ENCODE results near the gene SPN.
"Not testable (repeated sequence)": the region's sequence is repeated elsewhere in the genome, so short reads cannot be mapped to it uniquely, and the experiment has no call there.

SPN gene, protein sequence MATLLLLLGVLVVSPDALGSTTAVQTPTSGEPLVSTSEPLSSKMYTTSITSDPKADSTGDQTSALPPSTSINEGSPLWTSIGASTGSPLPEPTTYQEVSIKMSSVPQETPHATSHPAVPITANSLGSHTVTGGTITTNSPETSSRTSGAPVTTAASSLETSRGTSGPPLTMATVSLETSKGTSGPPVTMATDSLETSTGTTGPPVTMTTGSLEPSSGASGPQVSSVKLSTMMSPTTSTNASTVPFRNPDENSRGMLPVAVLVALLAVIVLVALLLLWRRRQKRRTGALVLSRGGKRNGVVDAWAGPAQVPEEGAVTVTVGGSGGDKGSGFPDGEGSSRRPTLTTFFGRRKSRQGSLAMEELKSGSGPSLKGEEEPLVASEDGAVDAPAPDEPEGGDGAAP

DNA sequence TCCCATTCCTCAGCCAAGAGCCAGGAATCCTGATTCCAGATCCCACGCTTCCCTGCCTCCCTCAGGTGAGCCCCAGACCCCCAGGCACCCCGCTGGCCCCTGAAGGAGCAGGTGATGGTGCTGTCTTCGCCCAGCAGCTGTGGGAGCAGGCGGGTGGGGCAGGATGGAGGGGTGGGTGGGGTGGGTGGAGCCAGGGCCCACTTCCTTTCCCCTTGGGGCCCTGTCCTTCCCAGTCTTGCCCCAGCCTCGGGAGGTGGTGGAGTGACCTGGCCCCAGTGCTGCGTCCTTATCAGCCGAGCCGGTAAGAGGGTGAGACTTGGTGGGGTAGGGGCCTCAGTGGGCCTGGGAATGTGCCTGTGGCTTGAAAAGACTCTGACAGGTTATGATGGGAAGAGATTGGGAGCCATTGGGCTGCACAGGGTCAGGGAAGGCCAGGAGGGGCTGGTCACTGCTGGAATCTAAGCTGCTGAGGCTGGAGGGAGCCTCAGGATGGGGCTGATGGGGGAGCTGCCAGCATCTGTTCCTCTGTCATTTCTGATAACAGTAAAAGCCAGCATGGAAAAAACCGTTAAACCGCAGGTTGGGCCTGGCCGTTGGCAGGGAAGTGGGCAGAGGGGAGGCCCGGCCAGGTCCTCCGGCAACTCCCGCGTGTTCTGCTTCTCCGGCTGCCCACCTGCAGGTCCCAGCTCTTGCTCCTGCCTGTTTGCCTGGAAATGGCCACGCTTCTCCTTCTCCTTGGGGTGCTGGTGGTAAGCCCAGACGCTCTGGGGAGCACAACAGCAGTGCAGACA, at the start of gene SPN:
Gene SPN (plus strand): TSS at position 232 of the 791 bp plus-strand sequence. CDS start 482 bp downstream, at position 714.
- no peak for DNase-seq (ENCODE audit: low read depth)

DNA sequence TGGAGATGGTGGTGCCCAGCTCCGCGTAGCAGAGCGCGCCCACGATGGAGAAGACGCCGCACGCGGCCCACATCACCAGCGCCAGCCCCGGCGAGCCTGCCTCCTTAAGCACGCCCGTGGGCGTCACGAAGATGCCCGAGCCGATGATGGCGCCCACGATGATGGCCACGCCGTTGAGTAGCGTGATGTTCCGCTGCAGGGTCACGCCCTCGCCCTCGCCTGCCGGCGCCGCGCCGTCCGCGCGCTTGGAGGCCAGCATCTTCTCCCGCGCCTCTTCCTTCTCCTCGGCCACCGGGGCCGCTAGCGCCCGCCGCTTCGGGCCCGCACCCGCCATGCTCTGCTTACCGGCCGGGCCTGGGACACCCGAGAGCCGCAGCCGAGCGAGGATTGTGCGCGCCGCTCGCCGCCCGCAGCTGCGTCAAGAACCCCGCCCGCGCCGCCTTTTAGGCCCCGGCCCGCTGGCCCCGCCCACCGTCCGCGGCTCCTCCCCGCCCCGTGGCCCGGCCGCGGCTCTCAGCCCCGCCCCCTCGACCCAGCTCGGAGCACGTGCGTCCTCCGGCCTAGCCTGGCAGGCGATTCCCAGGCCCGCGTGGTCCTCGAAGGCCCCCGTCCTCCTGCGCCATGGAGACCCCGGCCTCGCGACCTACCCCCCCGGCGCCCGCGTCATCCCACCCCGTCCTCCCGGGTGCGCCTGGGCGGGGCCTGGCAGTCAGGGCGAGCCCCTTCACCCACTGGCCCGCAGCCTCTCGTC, 49.6 kb upstream of the SPN start:
- peak; percentile 46 for DNase-seq (ENCODE audit: low read depth)

DNA sequence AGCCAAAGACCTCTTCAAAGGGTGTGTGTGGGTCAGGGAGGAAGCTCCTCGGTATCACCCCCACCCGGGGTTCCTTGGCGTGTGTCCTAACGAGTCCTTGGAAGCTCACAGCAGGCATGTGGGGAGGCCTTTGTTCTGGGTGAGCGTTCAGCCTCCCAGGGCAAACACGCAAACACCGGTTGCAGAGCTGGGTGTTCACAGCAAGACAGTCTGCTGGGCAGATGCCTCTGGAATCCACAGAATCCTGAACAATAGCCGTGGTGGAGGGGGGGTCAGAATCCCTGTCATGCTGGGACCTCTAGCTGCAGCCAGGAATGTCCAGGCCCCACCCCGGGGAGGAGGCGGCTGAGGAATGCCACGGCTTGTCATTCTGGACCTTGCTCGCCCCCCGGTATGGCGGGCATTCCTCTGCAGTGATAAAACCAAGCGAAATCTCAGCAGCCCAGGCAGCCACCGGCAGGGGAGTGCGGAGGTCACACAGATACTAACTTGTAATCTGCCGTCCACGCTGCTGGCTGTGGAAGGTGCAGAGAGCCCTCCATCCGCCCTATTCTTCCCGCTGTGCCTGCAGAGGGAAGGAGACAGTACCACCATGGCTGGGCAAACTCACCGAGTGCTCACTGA, 48.2 kb upstream of the SPN start:
- DNase-seq (ENCODE audit: low read depth): peak; percentile 77

DNA sequence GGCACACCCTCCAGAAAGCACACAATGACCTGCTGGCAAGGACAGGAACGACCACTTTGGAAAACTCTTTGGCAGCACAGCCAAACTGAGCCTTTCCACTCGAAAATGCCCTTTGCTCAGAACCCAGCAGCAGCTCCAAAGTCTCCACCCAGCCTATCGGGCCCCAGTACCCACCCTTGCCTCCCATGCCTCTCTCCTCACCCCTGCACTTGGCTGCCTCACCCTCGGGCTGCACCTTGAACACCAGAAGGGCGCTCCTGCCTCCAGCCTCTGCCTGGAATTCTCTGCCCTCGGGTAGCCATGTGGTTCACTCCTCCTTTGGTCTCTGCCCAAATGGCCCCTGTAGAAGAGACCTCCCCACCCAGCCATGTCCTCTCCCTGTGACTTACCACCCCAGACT, 46.9 kb upstream of the SPN start:
- not testable (repeated sequence) for DNase-seq (ENCODE audit: low read depth)

DNA sequence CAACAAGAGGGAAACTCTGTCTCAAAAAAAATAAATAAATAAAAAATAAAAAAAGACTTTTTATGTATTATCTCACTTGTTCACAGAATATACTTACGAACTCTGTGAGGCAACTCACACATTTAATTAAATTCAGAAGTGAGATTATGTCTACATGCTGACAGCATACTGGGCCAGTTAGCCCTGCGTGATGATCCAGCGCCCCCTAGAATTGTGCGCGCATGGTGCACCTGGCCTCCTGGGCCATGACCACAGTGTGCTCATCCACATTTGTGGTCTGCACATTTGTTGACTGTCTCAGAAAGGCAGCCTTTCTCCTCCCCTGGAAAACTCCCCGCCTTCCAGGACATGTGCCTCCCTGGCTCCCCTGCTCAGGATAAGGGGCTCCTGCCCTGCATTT, 42.5 kb upstream of the SPN start:
- DNase-seq (ENCODE audit: low read depth): not testable (repeated sequence)

DNA sequence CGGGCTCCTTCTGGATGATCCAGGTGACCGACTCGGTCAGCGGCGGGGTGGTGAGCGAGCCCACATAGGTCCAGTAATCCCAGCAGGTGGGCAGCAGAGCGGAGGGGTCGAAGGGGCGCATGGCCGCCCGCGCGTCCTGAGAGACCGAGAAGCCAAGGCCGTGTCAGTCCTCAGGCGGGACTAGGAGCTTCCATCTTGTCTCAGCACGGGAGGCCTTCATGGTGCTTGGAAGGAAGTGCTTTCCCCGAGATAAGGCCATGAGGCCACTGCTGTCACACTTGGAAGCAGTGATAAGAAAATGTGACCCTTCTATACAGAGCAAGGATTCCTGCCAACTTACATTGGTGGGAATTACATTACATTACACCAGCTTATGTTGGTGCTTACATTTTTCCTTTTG, 40.3 kb upstream of the SPN start:
- not testable (repeated sequence) for DNase-seq (ENCODE audit: low read depth)

DNA sequence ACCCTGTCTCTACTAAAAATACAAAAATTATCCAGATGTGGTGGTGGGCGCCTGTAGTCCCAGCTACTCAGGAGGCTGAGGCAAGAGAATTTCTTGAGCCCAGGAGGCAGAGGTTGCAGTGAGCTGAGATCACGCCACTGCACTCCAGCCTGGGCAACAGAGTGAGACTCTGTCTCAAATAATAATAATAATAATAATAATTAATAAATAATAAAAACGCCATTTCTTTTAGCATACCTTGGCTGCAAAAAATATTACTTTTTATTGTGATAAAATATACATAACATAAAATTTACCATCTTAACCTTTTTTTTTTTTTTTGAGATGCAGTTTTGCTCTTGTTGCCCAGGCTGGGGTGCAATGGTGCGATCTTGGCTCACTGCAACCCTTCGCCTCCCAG, 39.8 kb upstream of the SPN start:
- not testable (repeated sequence) for DNase-seq (ENCODE audit: low read depth)

DNA sequence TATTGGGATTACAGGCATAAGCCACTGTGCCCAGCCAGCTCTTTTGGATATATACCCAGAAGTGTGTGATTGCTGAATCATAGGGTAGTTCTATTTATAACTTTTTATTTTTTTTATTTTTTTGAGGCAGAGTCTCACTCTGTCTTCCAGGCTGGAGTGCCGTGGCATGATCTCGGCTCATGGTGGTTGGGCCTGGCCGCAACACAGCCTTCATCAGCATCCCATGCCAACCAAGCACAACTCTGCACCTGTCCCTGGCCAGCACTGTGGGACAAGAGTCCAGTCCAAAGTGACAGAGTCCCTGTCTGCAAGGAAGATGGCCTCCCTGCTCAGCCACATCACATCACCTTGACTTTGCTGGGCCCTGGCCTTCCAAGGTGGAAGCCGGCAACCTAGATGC, 37.9 kb upstream of the SPN start:
- not testable (repeated sequence) for DNase-seq (ENCODE audit: low read depth)

DNA sequence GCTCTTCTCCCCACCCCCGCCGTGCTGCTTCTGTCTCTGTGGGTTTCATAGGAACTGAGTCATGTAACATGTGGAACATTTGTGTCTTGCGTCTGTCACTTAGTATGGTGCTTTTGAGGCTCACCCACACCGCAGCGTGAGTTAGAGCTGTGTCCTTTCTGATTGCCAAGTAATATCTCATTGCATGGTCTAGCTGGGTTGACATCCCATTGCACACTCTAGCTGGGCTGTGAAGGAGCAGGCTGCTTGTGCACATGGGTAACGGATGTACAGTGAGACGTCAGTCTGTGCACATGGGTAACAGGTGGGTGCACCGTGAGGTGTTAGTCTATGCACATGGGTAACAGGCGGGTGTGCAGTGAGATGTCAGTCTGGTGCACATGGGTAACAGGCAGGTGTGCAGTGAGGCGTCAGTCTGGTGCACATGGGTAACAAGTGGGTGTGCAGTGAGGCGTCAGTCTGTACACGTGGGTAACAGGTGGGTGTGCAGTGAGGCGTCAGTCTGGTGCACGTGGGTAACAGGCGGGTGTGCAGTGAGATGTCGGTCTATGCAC, 36.2 kb upstream of the SPN start:
- not testable (repeated sequence) for DNase-seq (ENCODE audit: low read depth)

DNA sequence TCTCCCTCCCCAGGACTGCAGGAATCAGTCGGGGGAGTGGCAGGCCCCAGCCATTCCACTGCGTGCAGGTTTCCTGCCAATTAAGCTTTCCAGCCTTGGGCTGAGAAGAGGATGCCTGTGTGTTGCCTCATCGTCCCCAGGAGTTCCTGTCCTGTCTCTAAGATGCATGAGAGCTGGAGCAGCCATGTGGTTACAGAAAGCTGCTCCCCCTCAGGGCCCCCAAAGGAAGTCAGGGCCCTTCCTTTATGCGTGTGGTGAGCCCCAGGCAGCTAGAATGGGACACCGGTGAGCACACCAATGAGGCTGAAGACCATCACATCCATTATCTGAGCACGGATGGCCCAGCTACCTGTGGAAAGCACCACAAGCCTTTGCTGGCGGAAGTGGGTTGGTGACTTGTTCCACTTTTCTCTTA, 35.4 kb upstream of the SPN start:
- DNase-seq (ENCODE audit: low read depth): not testable (repeated sequence)

DNA sequence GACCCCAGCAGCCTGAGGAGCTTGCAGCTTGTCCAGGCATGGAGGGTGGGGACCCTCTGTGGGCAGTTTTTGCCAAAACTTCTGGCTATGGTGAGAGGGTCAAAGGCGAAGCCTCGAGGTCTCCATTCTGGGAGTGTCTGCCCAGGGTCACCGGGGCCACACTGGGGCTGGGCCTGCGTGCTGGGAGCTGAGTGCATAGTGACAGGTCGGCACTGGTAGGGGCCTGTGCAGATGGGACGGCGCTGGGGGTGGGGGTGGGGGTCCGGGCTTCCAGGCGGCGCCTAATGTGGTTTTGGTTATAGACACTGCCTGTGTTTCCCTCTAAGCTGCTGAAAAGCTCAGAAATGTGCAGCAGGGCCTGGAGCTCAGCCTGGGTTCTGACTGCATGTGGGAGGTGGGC, 34.3 kb upstream of the SPN start:
- not testable (repeated sequence) for DNase-seq (ENCODE audit: low read depth)

DNA sequence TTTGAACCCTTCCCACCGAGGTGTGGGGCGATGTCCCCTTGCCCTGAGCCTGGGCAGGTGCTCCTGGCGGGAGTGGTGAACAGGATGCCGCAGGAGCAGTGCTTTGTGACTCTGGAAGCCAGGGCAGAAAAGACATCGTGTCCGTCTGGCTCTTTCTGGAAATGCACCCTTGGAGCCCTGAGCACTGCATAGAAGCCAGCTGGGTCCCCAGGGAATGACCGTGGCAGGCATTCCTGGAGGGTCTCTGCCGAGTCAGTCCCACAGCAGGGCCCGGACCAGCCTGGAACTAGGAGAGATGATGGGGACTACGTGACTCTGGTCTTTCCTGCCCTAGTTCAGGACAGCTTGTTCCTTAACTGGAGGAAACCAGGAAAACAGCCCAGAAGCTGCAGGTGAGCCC, 33.7 kb upstream of the SPN start:
- DNase-seq (ENCODE audit: low read depth): not testable (repeated sequence)

DNA sequence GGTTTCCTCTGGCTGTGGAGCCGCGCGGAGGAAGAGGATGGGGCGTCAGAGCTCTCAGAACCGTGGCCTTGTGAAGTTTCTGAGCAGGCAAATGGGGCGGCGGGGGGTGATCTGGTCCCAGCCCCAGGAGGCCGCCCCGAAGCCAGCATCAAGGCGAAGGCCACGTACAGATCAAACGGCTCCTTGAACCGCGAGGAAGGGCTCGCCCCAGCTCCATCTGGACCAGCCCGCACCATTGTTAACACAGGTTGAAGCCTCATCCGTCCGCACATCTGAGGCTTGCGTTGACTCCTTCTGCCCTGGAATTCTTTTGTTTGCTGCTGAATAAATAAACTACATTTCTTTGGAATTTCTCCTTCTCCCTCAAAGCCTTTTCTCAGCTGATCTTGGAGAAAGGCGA, 31.4 kb upstream of the SPN start:
- not testable (repeated sequence) for DNase-seq (ENCODE audit: low read depth)

DNA sequence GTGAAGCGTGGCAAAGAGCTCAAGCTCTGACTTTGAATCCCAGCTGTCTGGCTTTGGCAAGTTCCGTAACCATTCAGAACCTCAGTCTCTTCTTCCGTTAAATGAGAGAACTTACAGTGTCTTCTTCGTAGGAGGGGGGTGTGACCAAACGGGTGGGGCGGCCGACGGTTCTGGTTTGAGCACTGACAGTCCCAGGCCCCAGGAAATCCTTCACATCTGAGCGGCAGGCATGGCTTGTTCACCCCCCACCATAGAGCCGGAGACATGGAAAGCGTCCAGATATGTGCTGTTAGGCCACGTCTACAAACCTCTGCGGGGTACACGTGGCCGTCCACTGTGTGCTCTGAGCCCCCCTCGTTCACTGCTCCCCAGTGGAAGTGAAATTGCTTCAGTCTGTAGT, 27.1 kb upstream of the SPN start:
- DNase-seq (ENCODE audit: low read depth): not testable (repeated sequence)

DNA sequence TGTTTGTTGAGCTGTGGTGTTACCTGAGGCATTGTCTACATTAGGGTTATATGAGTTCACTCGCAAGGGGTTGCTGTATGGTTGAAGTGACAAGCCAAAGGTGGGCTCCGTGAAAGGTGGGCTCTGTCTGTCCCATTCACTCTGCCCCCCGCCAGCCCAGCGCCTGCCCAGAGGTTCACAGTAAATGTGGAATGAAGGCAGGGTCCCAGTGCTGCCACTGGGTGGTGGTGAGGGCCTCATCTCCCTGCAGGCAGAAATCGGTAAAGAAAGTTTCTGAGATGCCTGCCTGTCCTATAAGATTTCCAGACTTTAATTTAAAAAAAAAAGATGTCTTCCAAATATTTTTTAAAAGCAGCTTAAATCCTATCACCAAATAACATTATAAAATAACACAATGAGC, 26.7 kb upstream of the SPN start:
- not testable (repeated sequence) for DNase-seq (ENCODE audit: low read depth)

DNA sequence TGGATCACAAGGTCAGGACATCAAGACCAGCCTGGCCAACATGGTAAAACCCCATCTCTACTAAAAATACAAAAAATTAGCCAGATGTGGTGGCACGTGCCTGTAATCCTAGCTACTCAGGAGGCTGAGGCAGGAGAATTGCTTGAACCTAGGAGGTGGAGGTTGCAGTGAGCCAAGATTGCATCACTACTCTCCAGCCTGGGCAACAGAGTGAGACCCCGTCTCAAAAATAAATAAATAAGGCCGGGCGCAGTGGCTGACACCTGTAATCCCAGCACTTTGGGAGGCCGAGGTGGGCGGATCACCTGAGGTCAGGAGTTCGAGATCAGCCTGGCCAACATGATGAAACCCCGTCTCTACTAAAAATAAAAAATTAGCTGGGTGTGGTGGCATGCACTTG, 24.3 kb upstream of the SPN start:
- not testable (repeated sequence) for DNase-seq (ENCODE audit: low read depth)

DNA sequence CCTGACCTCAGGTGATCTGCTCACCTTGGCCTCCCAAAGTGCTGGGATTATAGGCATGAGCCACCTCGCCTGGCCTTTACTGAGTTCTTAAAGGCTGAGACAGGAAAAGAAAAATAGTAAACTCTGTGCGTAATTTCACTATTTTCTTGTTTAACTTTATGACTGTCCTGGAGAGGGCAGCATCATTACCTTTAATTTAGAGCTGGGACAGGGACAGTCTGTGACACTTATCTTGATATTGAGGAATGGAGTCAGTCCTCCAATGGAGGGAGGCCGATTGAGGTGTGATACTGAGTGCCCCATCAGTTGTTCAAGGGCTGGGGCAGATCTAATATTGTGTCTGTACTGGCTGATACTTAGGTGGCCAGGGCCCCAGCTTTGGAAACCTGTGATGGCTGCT, 21.5 kb upstream of the SPN start:
- DNase-seq (ENCODE audit: low read depth): no peak

DNA sequence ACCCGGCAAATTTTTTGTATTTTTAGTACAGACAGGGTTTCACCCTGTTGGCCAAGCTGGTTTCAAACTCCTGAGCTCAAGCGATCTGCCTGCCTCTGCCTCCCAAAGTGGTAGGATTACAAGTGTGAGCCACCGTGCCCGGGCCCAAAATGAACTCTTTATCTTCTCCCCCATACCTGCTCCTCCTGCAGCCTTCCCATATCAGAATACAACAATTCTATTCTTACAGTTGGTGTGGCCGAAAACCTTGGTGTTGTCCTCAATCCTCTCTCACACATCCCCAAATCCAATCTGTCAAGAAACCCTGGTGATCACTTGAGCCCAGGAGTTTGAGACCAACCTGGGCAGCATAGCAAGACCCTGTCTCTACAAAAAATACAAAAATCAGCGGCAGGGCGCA, 19.5 kb upstream of the SPN start:
- DNase-seq (ENCODE audit: low read depth): no peak

DNA sequence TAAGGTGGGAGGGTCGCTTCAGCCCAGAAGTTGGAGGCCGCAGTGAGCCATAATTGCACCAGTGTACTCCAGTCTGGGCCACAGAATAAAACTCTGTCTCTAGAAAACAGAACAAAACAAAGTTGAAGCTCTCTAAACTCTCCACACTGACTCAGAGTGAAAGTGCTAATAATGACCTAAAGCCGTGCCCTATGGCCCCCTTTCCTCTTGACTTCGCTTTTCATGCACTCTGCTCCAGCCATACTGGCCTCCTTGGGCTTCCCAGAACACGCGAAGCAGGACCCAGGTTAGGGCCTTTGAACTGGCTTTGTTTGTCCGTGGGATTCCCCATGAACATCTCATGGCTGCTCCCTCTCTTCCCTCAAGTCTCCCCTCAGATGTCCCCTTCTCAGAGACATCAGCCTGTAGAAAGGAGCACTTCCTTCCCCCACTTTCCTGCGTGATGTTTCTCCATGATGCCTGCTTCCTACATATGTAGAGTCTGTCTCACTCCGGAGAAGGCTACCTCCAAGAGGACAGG, 18.6 kb upstream of the SPN start:
- DNase-seq (ENCODE audit: low read depth): no peak

DNA sequence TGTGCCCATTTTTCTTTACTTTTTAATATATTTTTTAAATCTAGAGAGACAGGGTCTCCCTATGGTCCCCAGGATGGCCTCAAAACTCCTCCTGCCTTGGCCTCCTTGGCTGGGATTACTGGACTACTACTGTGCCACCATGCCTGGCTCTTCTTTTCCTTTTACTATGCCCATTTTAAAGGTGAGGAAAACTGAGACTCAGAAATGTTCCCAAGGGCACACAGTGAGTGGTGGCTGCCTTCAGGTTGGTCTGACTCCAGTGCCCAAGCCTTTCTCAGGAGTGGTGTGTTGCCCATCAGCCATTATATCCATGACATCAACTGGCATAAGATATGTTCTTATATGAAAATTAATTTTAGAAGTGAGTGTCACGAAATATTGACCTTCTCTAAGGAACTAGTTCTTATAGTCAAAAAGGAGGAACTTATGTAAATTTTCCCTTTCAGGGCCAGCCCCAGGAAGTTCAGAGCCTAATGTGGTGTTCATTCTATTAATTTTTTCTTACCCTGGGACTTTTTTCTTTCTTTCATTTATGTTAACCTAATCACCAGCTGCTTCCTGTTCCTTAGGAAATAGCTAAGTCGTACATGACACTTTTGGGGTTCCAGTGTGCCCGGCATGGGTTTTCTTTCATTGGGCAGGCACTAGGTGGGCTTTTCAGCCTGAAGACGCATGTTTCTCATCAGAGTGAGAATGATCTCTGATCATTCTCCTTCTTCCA, 17.9 kb upstream of the SPN start:
- DNase-seq (ENCODE audit: low read depth): no peak

DNA sequence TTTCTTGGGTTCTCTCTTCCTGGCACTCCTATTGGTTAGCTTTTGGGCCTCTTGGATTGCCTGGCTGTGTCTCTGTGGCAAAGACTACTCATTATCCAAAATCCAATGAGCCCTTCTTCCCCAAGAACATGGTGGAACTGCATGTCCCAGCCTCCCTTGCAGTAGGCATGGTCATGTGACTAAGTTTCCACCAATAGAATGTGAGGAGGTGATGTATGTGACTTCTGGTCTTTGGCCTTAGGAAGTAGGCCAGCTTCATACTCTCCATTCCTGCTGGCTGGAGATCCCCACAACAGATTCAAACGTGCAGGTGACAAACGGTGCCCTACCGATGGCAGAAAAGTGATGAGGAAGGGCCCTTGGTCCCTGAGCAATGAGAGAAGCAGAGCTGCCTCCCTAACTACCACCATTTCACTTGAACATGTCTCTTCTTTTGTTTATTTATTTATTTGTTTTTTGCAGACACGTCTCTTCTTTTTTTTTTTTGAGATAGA, 17.3 kb upstream of the SPN start:
- no peak for DNase-seq (ENCODE audit: low read depth)

Data from GM04504 (cell line).